Motor neuron (in vitro differentiated cells): Measurements from ENCODE around the gene LDLRAD3. TPM values are rescaled to one million over a fixed set of nuclear protein-coding genes. Genes with fewer than 3 reads are reported as not detected.

Experiments used
- ATAC-seq, 8 experiments: fragments of 200-7000 bp; cut with Tn5 transposase; replicated peaks in 6 of 8; 2 replicates each; pipeline ENCODE4 v1.8.0; 2021; ENCODE audit warnings: mild to moderate bottlenecking in 8 of 8, moderate library complexity in 8 of 8
- H3K27ac ChIP-seq, 2 donors: fragments of 250-450 bp; sonication (Bioruptor Pico); 2 replicates each; pipeline ENCODE4 v1.9.0; 2021; ENCODE audit warnings: antibody characterized with exemption in 2 of 2, mild to moderate bottlenecking in 2 of 2, moderate library complexity in 1 of 2
- H3K4me1 ChIP-seq, 2 donors: fragments of 250-450 bp; sonication (Bioruptor Pico); replicated peaks in 1 of 2; 2 replicates each; pipeline ENCODE4 v1.6.1; 2021; ENCODE audit warnings: antibody characterized with exemption in 2 of 2, mild to moderate bottlenecking in 2 of 2, moderate library complexity in 1 of 2
- H3K4me3 ChIP-seq, 5 donors: fragments of 250-450 bp; sonication (Bioruptor Pico); 2 replicates each; pipeline ENCODE4 v1.9.0; 2021; ENCODE audit warnings: antibody characterized with exemption in 5 of 5, mild to moderate bottlenecking in 5 of 5, moderate library complexity in 4 of 5
- WGBS, 10 experiments: fragments of 450-650 bp; shearing (Covaris generic); methylation state at CpG; one replicate each; pipeline ENCODE4 v1.0.0; 2022; 5-methylcytosine and 5-hydroxymethylcytosine counted together
- in situ Hi-C, 9 experiments: fragments of 400-800 bp; cut with MboI; loops; one replicate each; pipeline ENCODE4 v1.15.0; 2021; ENCODE audit warnings: low sequenced_read_pairs in 9 of 9, low pct_unique_long_range_greater_than_20kb in 2 of 9; ENCODE audit not compliant: unreplicated experiment in 9 of 9
- total RNA-seq, 8 experiments: library from RNA; unstranded; fragments of 300-600 nt; gene quantifications; 2 replicates each; pipeline versions ENCODE4 v1.2.3 to v1.2.4, GENCODE V29; 2022

Gene LDLRAD3
- total RNA-seq, 8 experiments from 2014 or later, result 6.8 to 37.0 (median 21.8) TPM

- Histone ChIP-seq H3K27ac (no peak overlapping the region), H3K4me1 (no peaks in the 10 kb centered on the region), H3K4me3 (no peak overlapping the region)
- in situ Hi-C loops, result no loop called here
- no peak for ATAC-seq
These were observed 30.8 kb upstream of the LDLRAD3 start for GRCh38 chr11:35912883-35913624.

GRCh38 chr11:35914816-35915215, 29.0 kb upstream of the LDLRAD3 start:
- Histone ChIP-seq H3K4me1 (peaks cover 12% of the 10 kb centered on the region in 2 donors), H3K4me3 (no peak overlapping the region), H3K27ac (no peak overlapping the region)
- ATAC-seq, result no peak
- in situ Hi-C loops, result no loop called here
- 25 to 100% (median 75%) methylated on average over 1 to 3 of the region's 3 CpGs; no CpG with 5 or more reads in 2 of the 10 experiments for WGBS, 10 experiments

- ATAC-seq, result no peak
- in situ Hi-C loops, result no loop called here
- 33 to 100% (median 85%) methylated on average over 1 of the region's 1 CpG; no CpG with 5 or more reads in 6 of the 10 experiments for WGBS, 10 experiments
- Histone ChIP-seq H3K27ac (no peak overlapping the region), H3K4me1 (peaks cover 13 to 17% of the 10 kb centered on the region in 2 donors), H3K4me3 (no peak overlapping the region)
These were observed 27.6 kb upstream of the LDLRAD3 start for GRCh38 chr11:35916270-35916669.

- Histone ChIP-seq H3K4me3 (no peak overlapping the region), H3K4me1 (peaks cover 13 to 17% of the 10 kb centered on the region in 2 donors), H3K27ac (no peak overlapping the region)
- whole genome bisulfite sequencing, 10 experiments, result 67 to 100% (median 94%) methylated on average over 1 to 4 of the region's 4 CpGs; no CpG with 5 or more reads in 3 of the 10 experiments
- in situ Hi-C loops, result no loop called here
- no peak for ATAC-seq
These were observed 26.2 kb upstream of the LDLRAD3 start for GRCh38 chr11:35917676-35918075.

GRCh38 chr11:35918716-35919115, 25.1 kb upstream of the LDLRAD3 start:
- ATAC-seq, result no peak
- Histone ChIP-seq H3K4me1 (peaks cover 13 to 17% of the 10 kb centered on the region in 2 donors), H3K4me3 (no peak overlapping the region), H3K27ac (no peak overlapping the region)
- 14 to 100% (median 85%) methylated on average over 1 to 2 of the region's 2 CpGs for WGBS, 10 experiments
- in situ Hi-C loops, result no loop called here

- in situ Hi-C loops, result no loop called here
- Histone ChIP-seq H3K4me1 (peaks cover 16 to 17% of the 10 kb centered on the region in 2 donors), H3K4me3 (no peak overlapping the region), H3K27ac (peak overlapping the region in 1 of 2 donors; percentile 15)
- ATAC-seq, result peak; percentile 26 to 96 (median 88)
- 30 to 100% (median 60%) methylated on average over 1 to 3 of the region's 3 CpGs; no CpG with 5 or more reads in 2 of the 10 experiments for WGBS, 10 experiments
These were observed 24.6 kb upstream of the LDLRAD3 start for GRCh38 chr11:35919244-35919643.

GRCh38 chr11:35923452-35923851, 20.4 kb upstream of the LDLRAD3 start:
- 20 to 100% (median 53%) methylated on average over 1 to 4 of the region's 4 CpGs for WGBS, 10 experiments
- Histone ChIP-seq H3K27ac (no peak overlapping the region), H3K4me3 (no peak overlapping the region), H3K4me1 (peaks cover 22 to 27% of the 10 kb centered on the region in 2 donors)
- ATAC-seq, result no peak
- in situ Hi-C loops, result no loop called here

- Histone ChIP-seq H3K27ac (no peak overlapping the region), H3K4me3 (no peak overlapping the region), H3K4me1 (peaks cover 11 to 15% of the 10 kb centered on the region in 2 donors)
- ATAC-seq, result no peak
- in situ Hi-C loops, result no loop called here
- WGBS, 10 experiments, result 8 to 100% (median 100%) methylated on average over 1 of the region's 1 CpG; no CpG with 5 or more reads in 2 of the 10 experiments
These were observed 19.1 kb upstream of the LDLRAD3 start for GRCh38 chr11:35924811-35925210.

- Histone ChIP-seq H3K4me3 (no peak overlapping the region), H3K27ac (no peak overlapping the region), H3K4me1 (peaks cover 10% of the 10 kb centered on the region in 2 donors)
- in situ Hi-C loops, result no loop called here
- peak in 5 of 8 experiments; percentile 27 to 87 (median 52) for ATAC-seq
- WGBS, 10 experiments, result 18 to 100% (median 57%) methylated on average over 1 to 9 of the region's 11 CpGs
These were observed 16.8 kb upstream of the LDLRAD3 start for GRCh38 chr11:35927104-35927503.

GRCh38 chr11:35927682-35928081, 16.2 kb upstream of the LDLRAD3 start:
- no peak for ATAC-seq
- WGBS, 10 experiments, result 43 to 100% (median 75%) methylated on average over 1 to 9 of the region's 10 CpGs; no CpG with 5 or more reads in 1 of the 10 experiments
- in situ Hi-C loops, result no loop called here
- no peak overlapping the region for H3K4me3 ChIP-seq
- no peak overlapping the region for H3K27ac ChIP-seq
- peaks cover 10% of the 10 kb centered on the region in 2 donors for H3K4me1 ChIP-seq

GRCh38 chr11:35928688-35929395, 15.0 kb upstream of the LDLRAD3 start:
- no peak overlapping the region for H3K27ac ChIP-seq
- H3K4me3 ChIP-seq, result no peak overlapping the region
- peaks cover 10% of the 10 kb centered on the region in 2 donors for H3K4me1 ChIP-seq
- 80 to 100% (median 93%) methylated on average over 1 to 7 of the region's 8 CpGs; no CpG with 5 or more reads in 1 of the 10 experiments for WGBS, 10 experiments
- ATAC-seq, result no peak
- in situ Hi-C loops, result no loop called here

- in situ Hi-C loops, result no loop called here
- ATAC-seq, result no peak
- Histone ChIP-seq H3K27ac (no peak overlapping the region), H3K4me3 (no peak overlapping the region), H3K4me1 (peaks cover 14 to 15% of the 10 kb centered on the region in 2 donors)
These were observed 13.4 kb upstream of the LDLRAD3 start for GRCh38 chr11:35930466-35930865.

- peak in 1 of 8 experiments; percentile 17 for ATAC-seq
- Histone ChIP-seq H3K27ac (no peak overlapping the region), H3K4me1 (peaks cover 12 to 13% of the 10 kb centered on the region in 2 donors), H3K4me3 (no peak overlapping the region)
- WGBS, 10 experiments, result 0 to 100% (median 60%) methylated on average over 1 to 2 of the region's 2 CpGs; no CpG with 5 or more reads in 1 of the 10 experiments
- in situ Hi-C loops, result no loop called here
These were observed 11.7 kb upstream of the LDLRAD3 start for GRCh38 chr11:35932121-35932520.
